COR-L47 (cell line): Measurements from ENCODE around the gene MIF.
A peak's percentile ranks its signal among the peaks of the same experiment; 100 is the strongest.
"Not testable (repeated sequence)": the region's sequence is repeated elsewhere in the genome, so short reads cannot be mapped to it uniquely, and the experiment has no call there.

ENCODE experiments used
- DNase-seq: peaks from one replicate; lab custom pipeline; 2025; lab: John Stamatoyannopoulos, UW

Gene MIF

DNA sequence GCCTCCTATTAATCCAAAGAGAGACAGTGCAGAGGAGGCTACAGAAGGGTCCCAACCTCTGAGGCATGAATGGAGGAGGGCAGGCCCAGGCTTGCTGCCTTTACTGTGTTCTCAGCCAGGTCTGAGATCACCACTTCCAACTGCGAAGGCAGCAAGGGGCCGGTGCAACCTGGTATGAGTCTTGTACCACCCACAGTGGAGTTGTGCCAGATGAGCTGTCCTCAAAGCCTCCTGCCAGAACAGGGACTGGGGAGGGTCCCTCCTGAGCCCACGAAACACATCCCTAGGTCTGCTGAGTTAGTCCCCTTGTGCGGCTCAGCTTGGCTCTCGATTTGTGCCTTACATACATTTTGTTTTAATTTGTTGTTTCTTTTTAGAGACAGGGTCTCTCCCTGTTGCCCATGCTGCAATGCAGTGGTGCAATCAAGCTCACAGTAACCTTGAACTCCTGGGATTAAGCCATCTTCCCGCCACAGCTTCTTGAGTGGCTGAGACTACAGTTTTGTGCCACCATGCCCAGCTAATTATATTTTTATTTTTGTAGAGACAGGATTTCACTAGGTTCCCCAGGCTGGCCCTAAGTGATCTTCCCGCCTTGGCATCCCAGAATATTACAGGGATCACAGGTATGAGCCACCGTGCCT is 9.3 kb downstream of the MIF start:
- no peak for DNase-seq

DNA sequence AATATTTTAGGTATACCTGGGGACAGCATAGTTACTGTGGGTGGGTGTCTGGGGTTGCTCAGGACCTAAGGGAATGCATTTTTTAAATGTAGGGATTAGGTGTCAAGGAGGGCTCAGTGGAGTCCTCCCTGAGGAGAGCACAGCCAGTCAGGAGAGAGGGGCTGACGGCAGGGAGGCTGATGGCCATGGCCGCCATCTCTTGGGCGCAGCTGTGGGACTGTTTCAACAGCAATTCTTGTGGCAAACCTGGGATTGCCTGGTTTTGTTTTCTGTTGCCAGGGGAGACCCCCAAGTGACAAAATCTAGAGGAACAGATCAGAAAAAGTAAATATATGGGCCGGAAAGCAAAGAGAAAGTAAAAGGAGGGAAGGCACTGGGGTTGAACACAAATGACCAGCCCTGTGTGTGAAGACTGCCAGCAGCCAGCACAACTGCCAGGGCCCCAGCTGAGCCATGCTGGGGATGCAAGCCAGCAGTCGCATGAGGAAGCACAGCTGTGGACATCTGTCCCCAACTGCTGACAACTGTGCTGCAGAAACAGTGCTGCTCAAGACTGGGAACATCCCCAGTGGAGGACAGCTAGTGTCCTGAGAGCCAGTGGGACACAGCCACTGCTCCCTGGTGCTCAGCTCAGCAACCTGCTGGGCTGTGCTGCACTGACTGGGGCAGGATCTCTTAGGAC is 10.5 kb downstream of the MIF start:
- no peak for DNase-seq

DNA sequence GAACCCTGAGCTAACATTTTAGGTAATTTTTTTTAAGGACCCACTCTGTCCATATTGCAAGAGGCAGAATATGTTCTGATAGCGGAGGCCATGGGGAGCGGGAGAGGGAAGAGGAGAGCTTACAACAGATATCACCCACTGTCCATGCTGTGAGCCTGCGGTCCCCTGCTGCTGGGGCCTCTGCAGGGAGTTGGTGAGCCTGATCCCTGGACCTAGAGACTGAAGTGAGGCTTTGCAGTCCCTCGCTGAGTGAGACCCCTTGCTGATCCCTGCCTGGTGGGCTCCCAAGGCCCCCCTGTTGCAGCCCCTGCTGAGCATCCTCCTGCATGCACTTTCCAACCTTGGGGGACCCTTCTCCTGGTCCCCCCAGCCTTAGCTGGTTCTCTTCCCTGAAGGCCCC is 12.5 kb downstream of the MIF start:
- no peak for DNase-seq

DNA sequence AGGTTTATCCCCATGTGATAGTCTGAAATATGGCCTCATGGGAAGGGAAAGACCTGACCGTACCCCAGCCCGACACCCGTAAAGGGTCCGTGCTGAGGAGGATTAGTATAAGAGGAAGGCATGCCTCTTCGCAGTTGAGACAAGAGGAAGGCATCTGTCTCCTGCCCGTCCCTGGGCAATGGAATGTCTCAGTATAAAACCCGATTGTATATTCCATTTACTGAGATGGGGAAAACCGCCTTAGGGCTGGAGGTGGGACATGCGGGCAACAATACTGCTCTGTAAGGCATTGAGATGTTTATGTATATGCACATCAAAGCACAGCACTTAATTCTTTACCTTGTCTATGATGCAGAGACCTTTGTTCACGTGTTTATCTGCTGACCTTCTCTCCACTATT is 13.2 kb downstream of the MIF start:
- not testable (repeated sequence) for DNase-seq

DNA sequence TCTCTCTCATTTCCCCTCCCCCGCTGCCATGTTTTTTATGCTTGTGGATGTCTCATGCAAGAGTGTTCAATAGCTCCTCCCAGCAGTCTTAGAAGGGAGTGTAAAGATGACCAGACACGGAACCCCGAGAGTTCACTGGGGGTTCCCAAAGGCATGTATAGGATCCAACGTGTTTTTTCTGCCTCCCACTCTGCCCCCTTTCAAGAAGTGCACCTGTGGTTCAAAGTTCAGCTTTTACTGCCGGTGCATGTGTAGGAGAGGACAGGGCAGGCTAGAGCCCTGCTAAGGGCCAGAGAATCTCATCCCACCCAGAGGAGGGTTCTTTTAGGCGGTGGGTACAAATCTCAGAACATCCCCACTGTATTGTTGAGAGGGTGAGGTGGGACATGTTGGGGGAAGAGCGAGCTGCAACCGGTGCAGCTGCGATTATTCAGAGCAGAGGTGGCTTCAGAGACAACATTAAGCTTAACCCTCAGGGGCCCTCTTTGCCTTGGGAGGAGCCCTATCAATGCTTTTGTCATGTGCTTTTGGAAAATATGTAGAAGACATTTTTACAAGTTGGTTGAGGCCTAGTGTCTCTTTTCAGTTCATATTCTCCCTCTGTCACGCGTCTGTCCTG is 14.5 kb downstream of the MIF start:
- no peak for DNase-seq

DNA sequence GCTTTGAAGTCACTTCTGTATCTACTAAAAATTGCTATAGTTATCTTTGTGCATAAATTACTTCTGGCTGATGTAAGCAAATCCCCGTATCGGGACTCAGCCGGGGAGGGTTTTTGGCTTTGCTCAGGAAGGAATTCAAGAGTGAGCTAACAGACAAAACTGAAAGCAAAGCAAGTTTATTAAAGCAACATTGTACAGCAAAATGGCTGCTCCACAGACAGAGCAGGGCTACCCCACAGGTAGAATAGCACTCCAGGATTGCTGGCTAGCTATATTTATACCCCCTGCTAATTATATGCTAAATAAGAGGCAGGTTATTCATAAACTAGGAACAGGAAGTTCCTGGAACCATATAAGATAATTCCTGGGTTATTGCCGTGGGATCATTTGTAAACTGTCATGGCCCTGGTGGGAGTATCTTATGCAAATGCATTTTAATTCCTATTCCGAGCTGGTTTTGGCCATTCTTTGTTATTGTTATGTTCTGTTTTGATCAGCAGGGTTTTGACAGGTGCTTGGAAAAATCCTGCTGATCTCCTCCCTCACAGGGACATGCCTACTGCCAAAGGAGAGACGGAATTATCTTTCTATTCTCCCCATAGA is 15.2 kb downstream of the MIF start:
- DNase-seq: no peak

DNA sequence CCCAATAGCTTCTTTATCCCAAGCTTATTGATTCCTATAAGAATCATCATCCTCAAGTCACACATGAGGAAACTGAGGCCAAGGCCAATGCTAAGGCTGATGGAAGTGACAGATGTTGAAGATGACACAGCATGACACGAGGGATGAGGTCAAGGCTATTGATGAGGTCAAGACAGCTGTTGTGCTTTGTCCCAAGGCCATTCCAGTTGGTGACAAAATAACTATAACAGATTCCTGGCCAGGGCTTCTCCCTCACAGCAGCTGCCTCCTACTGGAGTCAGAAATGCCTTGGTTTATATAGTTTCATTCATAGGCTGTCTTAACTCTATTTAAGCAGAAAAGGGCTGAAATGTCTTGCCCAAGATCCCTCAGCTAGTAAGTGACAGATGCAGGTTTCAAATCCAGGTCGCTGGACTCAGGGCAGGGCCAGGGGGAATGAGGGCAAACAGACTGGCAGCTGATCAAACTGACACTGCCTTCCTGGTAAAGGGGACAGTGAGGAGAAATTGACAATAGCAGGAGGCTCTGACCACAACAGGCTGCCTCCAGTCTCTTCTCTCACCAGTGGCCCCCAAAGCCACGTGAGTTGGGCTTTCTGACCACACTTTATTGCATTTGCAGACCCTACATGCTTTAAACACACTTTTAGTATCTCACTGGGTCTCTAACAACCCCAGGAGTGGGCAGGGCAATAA is 16.5 kb downstream of the MIF start:
- DNase-seq: no peak

DNA sequence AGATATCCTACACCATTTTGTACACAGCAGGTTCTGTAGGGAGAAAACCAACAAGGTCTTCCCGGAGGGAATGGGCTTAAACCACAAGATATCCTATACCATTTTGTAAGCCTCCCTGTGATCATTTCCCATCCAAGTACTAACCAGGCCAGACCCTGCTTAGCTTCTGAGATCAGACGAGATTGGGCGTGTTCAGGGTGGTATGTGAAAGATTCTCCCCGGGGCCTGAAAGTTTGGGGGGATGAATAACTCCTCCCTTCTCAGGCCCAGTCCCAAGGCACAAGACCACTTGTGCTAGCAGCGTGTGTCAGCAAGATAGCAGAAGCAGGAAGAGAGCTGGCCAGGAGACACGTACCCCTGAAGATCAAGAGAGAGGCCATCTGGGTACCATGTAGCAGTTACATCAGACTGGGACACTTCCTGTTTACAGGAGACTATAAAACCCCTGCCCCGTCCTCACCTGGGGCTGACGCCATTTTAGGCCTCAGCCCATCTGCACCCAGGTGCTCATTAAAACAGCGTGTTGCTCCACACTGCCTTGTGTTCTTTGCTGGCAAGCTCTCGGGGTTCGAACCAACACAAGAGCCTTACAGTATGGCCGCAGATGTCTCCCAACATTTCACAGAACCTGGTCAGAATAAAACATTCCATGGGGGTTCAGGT is 17.3 kb downstream of the MIF start:
- no peak for DNase-seq

DNA sequence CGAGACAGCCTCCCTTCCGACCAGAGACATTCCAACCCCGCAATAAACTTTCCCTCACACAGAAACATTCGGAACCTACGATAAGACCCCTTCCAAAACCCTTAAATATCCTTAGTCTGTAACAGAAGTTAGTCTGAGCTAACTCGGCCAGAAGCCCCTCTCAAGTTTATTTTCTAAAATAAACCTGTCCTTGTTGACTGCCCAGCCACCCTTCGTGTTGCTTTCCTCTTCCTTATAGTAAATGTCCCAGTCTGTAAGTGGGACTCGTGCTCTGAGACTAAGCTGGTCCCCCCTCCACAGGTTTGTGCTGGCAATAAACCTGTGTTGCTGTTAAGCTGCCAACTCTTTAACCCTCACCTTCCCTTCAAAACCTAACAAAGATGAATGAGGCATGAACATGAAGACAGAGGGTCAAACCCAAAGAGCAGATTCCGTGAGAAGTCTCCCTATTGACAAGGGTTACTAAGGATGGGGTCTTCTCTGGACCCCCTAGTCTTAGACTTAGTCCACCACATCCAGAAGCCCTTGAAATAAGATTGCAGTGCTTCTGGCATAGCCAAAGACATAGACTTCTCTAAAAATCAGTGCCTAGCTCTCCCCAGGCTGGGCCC is 18.2 kb downstream of the MIF start:
- DNase-seq: no peak

DNA sequence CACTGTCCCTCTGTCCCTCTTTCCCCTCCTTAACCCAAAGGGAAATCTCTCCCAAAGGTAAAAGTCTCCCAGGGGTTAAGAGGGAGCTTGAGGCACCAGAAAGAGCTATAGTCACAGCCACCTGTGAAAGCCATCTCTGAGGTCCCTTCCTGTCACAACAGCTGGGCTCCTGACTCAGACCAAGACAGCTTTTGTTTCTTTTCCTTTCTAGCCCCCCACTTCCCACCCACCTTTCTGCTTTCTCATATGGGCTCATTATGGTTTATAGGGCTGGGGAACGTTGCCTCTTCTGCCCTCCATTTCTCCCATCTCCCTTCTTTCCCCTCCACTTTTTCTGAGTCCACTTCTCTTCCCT is 19.1 kb downstream of the MIF start:
- DNase-seq: no peak

DNA sequence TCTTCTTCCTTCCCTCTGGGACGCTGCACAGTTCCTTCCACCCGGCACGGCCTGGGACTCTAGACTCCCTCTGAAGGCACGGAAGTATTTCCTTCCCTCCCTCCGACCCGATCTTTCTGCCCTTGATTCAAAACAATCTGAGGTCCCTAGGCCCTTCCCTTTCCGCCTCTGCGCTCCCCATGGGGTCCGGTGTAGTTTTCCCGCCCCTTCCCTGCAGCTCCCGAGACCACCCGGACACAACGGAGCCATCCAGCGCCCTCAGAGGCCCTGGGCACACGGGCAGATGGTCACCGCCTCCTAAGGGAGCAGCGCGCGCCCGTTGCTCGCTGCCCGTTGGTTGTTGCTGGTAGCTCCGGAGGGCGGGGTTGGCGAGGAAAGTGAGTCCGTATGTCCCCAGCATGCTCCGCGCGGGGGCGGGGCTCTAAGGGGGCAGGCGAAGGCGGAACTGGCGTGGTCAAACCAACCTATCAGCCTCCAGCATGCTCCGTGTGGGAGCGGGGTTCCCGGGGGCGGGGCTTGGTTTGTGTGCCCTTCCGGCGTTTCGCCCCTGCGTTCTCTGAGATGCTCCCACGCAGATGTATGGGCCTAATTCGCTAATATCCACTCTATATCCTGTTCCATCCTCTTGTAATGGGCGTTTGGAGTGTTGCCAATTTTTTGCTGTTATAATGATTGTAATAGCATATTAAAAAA is 19.6 kb downstream of the MIF start:
- DNase-seq: peak; percentile 100

DNA sequence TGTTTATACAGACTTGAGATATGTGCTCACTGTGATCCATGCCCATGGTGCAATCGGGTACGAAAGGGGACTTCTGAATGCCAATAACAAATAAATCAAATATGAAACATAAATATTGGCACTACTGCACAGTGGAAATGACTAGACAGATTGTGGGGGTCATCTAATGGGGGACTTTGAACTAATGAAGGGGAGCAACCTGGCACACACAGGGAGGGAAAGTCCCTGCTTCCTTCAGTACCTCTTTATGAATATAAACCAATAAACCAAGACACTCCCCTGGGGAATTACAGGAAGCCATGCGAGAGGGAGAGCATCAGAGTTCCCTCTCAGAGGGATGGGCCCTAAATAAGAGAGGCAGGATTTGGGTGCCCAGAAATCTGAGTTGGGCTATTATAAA is 21.1 kb downstream of the MIF start:
- DNase-seq: no peak

DNA sequence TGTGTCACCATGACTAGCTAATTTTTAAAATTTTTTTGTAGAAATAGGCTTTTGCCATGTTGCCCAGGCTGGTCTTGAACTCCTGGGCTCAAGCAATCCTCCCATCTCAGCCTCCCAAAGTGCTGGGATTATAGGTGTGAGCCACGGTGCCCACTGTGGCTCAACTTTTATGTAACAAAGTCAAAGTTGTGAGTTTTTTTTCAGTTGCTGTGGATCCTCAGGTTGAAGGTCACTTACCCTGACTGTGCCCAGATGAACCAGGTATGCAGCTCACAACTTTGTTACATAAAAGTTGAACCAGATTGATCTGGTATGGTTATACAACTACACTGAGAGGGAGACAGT is 26.1 kb downstream of the MIF start:
- not testable (repeated sequence) for DNase-seq

DNA sequence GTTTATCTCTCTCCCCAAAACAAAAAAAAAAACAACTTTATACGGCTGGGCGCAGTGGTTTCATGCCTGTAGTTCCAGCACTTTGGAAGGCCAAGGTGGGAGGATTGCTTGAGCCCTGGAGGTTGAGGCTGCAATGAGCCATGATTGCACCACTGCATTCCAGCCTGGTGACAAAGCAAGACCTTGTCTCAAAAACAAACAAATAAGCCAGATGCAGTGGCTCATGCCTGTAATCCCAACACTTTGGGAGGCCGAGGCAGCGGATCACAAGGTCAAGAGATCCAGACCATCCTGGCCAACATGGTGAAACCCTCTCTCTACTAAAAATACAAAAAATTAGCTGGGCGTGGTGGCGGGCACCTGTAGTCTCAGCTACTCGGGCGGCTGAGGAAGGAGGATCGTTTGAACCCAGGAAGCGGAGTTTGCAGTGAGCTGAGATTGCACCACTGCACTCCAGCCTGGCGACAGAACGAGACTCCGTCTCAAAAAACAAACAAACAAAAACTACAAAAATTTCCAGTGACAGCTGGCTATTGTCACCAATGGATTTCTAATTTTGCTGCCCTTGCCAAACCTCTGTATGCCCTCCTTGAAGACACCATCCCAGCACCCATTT is 27.5 kb downstream of the MIF start:
- DNase-seq: not testable (repeated sequence)

DNA sequence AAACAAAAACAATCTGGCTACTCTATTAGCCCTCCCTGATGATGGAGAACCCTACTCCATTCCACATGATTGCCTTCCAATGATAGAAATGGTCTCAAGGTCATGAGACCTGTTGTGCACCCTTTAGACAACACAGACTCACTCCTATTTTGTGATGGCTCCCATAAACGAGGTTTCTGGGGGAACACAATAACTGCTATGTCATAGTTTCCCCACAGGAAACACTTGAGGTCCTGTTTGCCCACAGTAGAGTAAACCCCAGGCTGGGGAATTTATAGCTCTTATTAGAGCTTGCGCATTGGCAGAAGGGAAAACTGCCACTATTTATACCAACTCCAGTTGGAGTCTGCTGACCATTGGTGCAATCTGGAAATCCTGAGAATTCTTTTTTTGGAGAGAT is 28.7 kb downstream of the MIF start:
- DNase-seq: no peak

DNA sequence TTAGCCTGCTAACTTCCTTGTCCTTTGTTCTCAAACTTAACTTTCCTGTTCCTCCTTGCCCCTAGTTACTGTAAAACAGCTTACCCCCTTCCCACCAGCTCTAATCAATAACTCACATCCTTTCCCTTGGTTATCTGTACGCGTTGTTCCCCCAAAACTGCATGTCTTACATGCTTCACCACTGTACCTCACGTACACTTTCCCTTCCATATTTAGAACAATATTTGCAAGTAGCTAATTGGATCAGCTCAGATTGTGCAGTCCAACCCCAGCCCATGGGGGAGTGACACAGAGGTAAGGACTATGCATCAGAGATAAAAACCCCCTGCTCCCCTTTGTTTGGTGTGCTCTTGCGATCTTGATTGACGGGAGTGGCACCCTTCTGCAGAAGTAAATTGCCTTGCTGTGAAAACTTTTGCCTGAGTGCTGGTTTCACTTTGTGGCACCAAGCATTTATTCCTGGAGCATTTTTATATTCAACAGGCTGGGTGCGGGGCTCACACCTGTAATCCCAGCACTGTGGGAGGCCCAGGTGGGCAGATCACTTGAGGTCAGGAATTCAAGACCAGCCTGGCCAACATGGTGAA is 30.9 kb downstream of the MIF start:
- no peak for DNase-seq

DNA sequence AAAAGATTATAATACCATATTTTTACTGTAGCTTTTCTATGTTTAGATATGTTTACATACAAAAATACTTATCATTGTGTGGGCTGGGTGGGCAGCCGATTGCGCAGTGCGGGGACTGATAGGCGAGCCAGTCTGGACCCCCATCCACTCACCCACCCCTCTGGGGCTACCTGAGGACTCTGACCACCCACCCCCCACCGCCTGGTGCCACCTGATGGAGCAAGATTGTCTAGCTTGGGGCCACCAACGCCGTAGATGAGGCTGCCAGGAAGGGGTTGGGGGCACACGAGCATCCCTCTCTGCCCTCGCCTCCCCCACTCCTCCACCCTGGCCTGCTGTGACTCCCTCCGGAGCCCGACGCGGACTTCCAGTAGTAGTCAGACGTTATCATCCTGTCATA is 32.4 kb downstream of the MIF start:
- DNase-seq: no peak

DNA sequence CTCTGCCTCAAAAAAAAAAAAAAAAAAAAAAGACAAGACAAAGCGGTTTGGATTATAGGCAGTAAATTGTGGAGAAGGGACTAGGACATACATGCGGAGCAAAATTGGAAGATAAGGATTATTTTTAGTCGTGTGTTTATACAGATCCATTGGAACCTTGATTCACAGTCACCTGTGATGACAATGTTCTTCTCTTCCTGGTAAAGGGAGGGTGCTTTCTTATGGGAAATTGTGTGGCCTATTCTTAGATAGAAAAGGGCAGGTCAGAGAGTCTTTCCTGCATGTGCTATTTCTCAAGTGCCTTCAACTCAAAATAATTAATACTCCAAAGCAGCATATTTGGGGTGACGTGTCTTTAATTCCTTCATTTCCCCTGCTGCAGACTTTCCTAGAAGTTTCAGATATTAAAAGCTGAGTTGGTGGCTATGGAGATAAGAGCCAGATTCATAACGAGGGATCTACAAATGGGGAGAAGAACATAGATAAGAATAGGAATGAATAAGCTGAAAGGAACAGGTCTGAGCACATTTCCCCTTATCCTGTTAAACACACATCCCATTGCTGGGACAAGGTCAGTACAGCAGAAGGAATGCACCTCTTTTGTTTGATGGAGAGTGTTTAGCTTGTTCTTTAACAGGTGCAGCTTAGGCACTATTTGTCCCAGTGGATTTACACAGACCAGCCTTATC is 44.3 kb downstream of the MIF start:
- DNase-seq: no peak

DNA sequence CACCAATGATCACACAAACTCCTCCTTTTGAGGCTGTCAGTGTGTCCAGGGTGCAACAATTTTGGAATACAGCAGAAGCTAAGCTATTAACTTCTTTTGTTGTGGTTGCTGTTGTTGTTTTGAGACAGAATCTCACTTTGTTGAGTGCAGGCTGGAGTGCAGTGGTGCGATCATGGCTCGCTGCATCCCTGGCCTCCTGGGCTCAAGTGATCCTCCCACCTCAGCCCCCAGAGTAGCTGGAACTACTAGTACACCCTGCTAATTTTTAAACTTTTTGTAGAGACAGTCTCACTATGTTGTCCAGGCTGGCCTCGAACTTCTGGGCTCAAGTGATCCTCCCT is 44.8 kb downstream of the MIF start:
- DNase-seq: no peak

DNA sequence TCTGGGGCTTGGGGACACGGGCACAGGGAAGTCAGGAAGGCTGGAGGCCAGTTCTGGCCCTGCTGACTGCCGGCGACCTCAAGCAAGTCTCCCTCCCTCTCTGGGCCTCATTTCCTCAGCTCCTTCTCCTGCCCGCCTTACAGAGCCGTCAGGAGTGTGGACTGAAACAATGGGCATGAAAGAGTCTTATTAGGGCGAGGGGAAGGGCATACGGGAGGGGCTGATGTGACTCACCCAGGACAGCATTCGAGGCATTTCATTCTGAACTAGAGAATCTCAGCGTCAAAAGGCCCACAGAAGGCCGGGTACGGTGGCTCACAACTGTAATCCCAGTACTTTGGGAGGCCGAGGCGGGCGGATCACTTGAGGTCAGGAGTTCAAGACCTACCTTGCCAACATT is 46.0 kb downstream of the MIF start:
- DNase-seq: not testable (repeated sequence)
